Effector CD4-positive, alpha-beta T cell (primary cell): Measurements from ENCODE around the gene ACAP3.

Source experiments
- DNase-seq: peaks from one replicate; pipeline ENCODE4 v3.0.0-alpha.2; 2020

The ACAP3 gene

DNA sequence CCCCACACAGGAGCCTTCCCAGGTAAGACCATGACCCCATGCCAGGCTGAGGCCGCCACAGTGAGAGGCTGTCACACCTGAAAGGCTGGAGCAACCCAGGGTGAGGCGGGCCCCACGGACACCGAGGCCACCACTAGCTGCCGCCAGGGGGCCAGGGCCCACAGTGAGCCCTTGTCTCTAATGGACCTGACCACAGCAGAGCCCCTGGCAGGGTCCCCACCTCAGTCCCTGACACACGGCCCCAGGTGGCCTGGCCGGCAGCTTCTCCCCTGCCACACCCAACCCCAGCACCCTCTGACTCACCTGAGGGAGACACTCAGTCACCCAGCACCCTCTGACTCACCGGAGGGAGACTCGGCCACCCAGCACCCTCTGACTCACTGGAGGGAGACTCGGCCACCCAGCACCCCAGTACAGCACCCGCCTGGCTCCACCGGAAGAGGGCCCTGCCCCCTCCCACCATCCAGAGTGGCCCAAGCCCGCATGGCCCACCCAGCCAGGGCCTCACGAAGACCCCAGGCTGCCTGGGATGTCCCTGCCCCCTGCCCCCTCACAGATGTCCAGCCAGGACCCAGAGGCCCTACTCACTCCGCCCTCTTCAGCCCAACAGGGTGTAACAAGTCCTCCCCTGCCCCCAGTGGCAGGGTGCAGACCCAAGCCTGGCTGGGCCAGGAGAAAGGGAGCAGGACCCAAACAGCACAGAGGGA lies 37.1 kb upstream of the ACAP3 start:
- DNase-seq: no peak

DNA sequence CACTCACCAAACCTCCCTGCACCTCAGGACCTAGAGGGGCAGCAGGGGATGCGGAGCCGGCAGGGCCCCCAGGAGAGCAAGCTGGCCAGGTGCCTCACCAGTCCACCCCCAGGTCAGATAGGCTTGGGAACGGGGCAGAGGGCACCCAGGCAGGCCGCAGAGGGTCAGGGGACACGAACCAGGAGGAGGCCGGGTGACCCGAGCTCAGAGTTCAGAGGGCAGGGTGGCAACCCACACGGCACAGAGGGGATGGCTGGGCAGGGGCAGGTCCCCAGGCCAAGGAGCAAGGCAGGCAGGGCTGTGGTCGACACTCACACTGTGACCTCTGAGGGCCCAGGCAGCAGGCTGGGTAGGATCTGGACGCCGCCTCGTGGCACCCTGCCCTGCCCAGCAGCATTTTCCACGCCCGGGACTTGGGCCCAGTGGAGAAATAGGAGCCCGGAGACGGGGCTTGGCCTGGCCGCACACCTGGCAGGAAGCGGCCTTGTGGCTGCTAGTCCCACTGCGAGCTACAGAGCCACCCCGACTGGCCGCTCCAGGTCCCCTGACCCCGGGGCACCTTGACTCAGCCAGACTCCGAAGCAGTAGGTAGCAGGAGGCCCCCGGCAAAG lies 36.2 kb upstream of the ACAP3 start:
- no peak for DNase-seq

DNA sequence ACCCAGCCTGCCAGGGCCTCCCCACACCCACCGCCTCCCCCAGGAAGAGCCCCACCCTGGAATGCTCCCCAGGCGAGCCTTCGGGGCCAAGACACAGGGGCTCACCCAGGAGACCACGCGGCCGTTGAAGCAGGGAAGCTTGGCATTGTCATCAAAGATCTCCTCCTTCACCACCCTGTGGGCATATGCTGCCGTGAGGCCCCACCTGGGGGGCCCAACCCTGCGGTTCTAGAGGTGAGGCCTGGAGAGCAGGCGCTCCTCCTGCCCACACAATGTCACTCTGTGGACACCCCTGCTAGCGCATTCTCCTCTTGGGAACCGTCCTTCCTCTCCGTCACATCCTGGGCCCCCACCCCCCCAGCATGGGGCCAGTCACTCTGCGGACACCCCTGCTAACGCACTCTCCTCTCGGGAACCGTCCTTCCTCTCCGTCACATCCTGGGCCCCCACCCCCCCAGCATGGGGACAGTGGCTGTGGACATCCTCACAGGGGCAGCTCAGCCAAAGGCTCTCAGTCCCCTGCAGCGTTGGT lies 34.9 kb upstream of the ACAP3 start:
- no peak for DNase-seq

DNA sequence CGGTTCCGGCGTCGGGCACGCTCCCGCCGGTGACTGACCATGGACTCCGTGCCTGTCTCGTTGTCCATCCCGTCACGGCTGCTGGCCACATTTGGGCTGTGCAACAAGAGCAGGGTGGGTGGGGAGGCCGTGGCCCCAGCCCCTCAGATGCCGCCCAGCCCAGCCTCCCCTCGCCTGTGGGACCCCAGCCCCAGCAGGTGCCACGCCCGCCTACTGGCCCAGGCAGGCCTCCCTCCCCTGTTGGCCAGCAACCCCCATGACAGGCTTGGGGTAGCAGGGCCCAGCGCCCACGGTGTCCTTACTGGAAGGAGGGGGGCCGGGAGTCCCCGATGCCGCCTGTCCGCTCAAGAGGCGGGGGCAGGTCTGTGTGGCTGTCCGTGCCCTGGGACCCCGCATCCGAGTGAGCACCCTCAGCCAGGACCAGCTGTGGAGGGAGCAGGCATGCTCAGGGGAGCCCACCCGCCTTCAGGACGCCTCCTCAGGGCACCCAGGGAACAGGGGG lies 34.4 kb upstream of the ACAP3 start:
- no peak for DNase-seq

DNA sequence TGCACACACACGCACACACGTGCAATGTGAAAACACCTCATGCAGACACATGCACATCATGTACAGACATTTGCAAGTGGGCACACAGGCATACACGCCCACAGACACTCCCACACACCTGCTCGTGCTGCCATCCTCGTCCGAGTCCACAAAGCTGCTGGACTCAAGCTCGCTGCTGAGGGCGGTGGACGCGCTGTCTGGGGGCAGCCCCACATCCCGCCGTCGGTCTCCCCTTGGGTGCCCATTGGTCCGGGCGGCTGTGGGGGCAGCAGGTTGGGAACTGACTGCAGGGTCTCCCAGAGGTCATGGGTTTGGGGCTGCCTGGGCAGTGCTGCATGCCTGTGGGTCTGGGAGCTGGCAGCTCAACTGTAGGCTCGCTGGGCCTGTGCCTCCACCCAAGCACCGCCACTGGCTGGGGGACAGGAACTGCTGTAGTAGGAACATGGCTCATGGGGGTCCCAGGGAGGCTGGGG lies 33.9 kb upstream of the ACAP3 start:
- no peak for DNase-seq

DNA sequence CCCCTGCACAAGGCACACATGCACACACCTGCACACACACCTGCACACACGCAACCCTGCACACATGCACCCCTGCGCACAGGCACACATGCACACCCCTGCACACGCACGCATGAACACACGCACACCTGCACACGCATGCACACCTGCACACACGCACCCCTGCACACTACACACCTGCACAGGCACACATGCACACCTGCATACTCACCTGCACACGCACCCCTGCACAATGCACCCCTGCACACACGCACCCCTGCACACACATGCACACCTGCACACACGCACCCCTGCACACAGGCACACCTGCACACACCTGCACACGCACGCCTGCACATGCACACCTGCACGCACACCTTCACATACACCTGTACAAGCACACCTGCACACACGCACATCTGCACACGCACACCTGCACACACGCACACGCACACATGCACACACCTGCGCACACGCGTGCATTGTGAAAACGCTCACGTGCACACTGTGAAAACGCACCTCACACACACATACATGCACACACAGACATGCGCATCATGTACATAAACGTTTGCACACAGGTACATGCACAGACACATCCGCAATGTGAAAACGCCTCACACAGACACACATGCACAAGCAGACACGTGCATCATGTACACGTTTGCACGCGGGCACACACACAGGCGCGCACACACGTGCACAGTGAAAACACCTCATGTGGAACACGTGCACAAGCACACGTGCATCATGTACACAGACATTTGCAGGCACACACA lies 33.2 kb upstream of the ACAP3 start:
- no peak for DNase-seq

DNA sequence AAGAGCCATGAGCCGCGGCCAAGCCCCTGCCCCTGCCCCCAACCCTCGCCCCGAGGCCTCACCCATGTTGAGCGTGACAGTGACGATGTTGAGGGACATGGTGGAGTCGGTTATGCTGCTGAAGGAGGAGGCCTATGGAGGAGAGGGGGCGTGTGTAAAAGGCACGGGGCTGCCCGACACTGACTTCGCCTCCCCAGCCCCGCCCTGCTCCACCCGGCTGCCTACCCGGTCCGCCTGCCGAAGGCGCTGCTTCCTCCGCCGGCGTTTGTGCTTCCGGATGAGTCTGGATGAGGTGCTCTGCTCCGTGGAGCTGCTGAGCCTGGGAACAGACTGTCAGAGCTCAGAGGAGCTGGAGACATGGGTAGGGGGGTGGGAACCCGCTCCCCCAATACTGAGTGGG lies 32.5 kb upstream of the ACAP3 start:
- DNase-seq: no peak

DNA sequence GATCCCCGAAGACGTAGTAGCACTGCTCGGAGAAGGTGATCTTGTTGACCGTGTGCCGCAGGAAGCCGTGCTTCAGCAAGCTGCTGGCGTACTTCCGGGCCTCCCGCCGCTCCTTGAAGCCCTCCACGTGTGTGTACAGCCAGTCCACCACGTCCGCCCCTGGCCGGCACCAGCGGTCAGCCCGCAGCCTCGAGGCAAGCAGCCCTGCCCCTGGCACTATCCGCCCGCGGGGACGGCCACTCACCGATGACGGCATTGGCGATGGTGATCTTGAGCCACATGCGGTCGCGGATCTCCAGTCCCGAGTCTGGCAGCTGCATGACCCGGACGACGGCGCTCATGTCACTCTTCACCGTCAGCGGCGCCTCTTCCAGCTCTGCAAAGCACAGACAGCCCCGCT lies 30.5 kb upstream of the ACAP3 start:
- no peak for DNase-seq

DNA sequence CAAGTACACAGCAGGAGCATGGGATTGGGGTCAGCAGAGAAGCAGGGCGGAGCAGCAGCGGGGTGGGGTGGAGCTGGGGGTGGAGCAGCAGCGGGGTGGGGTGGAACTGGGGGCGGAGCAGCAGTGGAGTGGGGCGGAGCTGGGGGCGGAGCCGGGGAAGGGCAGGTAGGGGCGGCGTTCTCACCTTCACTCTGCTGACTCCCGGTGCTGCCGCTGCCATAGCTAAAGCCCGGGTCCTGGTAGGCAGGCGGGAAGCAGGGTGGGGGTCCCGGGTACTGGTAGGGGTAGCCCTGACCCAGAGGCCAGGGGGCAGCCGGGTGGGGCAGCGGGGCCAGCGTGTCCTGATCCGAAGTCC lies 30.0 kb upstream of the ACAP3 start:
- no peak for DNase-seq

DNA sequence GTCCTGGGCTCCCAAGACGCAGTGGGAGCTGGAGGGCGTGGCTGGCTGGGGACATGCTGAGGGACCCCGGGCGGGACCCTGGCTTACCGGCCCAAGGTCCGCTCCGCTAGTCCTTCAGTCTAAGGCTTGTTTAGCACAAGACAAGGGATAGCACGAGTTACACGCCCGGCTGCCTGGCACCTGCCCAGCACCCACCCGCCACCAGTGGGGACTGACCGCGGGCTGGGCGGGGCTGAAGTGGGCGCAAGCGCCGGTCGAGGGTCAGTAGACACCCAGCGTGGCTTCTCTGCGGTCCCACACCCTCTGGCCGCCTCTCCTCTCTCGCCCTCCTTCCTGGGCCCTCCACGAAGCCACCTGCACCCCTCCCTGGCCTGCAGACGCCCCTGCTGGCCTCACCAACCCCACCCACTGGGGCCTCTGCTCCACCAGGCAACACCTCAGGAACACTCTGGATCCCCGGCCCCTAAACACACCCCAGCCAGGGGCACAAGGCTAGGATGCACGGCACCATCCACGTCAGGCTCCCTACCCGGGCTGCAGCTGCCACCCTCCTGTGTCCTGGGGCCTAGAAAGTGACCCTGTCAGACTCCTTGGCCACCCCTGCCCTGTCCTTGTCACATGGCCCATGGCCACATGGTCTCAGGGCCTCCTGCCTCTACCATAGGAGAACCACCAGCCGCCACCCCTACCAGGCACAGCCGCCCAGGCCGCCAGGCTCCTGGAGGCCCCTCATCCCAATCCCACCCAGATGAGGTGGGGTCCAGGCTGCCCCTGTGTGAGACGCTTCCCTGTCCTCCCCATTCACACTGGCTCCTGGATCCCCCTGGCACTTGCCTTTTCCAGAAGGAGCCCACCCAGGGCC lies 29.4 kb upstream of the ACAP3 start:
- DNase-seq: no peak

DNA sequence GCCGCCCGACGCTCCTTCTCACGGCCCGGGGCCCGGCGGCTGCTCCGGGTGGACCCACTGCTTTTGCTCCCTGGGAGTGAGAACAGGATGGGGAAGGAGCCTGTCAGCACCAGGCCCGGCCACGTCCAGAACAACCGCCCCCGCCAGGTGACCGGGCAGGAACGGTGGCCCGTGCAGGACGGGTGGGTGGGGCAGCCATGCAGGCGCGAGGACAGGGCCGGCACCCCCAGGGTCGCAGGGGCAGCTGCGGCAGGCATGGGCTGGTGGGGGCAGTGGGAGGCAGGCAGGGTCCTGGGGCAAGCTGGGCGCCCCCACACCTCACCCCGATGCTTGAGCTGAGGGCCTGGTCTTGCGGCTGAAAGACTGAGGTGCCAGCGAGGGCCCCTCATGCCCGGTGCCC lies 28.7 kb upstream of the ACAP3 start:
- no peak for DNase-seq

DNA sequence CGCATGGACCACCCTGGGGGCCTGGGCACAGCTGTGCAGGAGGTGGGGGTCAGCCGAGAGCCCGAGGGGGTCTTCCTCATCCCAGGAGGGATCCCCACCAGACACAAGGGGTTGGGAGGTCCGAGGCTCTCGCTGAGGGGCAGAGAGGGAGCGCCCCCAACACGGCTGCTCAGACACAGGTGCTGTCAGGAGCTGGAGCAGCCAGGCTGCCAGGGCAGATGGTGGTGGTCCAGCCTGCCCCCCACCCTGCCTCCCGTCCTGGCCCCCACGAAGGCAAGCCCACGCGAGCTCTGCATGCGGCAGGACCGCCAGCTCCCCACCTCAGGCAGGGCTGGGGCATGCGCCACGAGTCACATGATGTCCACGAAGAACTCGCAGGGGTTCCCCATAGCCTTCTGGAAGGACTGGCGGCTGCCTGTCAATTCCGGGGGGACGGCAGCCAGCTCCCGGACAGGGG lies 28.1 kb upstream of the ACAP3 start:
- no peak for DNase-seq

DNA sequence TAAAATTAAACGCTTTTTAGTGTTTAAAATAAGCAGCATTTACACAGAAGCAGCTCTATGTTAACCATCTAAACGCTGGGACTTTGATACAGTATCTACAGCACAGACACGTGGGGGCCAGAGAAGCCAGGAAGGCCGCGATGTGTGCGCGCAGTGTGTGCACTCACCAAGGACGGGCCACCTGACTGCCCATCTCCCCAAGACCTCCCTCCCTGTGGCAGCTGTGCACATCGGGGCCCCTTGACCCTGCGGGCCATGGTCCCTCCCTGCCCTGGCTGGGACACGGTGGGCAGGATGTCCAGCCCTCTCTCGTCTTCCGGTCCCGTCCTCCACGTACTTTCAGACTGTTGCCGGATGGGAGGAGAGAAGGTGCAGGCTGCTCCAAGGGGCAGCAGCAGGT lies 27.6 kb upstream of the ACAP3 start:
- no peak for DNase-seq

DNA sequence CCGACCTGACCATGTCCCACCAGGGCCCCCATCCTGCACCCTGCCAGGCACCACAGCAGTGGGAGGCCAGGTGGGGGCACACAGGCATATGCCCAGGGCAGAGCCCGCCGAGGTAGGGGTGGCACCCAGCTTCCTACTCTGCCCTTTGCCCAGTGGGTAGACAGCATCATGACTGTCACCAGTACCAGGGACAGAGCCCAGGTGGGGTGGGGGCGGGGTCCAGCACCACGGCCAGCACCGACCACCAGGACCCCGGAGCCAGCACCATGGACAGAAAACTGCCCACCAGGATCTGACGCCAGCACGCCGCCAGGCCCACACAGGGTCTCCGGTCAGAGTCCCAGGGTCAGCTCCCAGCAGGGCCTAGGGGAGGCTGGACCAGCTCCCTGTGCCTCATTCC lies 27.1 kb upstream of the ACAP3 start:
- no peak for DNase-seq

DNA sequence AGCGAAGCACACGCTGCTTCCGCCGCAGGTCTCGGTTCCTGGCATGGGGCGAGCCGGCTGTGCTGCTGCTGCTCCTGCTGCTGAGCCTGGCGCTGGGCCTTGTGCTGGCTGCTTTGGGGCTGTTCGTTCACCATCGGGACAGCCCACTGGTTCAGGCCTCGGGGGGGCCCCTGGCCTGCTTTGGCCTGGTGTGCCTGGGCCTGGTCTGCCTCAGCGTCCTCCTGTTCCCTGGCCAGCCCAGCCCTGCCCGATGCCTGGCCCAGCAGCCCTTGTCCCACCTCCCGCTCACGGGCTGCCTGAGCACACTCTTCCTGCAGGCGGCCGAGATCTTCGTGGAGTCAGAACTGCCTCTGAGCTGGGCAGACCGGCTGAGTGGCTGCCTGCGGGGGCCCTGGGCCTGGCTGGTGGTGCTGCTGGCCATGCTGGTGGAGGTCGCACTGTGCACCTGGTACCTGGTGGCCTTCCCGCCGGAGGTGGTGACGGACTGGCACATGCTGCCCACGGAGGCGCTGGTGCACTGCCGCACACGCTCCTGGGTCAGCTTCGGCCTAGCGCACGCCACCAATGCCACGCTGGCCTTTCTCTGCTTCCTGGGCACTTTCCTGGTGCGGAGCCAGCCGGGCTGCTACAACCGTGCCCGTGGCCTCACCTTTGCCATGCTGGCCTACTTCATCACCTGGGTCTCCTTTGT lies 26.0 kb upstream of the ACAP3 start:
- DNase-seq: no peak

DNA sequence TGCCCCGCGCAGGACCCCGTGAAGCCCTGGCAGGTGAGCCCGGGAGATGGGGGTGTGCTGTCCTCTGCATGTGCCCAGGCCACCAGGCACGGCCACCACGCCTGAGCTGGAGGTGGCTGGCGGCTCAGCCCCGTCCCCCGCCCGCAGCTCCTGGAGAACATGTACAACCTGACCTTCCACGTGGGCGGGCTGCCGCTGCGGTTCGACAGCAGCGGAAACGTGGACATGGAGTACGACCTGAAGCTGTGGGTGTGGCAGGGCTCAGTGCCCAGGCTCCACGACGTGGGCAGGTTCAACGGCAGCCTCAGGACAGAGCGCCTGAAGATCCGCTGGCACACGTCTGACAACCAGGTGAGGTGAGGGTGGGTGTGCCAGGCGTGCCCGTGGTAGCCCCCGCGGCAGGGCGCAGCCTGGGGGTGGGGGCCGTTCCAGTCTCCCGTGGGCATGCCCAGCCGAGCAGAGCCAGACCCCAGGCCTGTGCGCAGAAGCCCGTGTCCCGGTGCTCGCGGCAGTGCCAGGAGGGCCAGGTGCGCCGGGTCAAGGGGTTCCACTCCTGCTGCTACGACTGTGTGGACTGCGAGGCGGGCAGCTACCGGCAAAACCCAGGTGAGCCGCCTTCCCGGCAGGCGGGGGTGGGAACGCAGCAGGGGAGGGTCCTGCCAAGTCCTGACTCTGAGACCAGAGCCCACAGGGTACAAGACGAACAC lies 25.2 kb upstream of the ACAP3 start:
- no peak for DNase-seq

DNA sequence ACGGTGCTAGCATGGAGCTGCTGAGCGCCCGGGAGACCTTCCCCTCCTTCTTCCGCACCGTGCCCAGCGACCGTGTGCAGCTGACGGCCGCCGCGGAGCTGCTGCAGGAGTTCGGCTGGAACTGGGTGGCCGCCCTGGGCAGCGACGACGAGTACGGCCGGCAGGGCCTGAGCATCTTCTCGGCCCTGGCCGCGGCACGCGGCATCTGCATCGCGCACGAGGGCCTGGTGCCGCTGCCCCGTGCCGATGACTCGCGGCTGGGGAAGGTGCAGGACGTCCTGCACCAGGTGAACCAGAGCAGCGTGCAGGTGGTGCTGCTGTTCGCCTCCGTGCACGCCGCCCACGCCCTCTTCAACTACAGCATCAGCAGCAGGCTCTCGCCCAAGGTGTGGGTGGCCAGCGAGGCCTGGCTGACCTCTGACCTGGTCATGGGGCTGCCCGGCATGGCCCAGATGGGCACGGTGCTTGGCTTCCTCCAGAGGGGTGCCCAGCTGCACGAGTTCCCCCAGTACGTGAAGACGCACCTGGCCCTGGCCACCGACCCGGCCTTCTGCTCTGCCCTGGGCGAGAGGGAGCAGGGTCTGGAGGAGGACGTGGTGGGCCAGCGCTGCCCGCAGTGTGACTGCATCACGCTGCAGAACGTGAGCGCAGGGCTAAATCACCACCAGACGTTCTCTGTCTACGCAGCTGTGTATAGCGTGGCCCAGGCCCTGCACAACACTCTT lies 24.5 kb upstream of the ACAP3 start:
- no peak for DNase-seq

DNA sequence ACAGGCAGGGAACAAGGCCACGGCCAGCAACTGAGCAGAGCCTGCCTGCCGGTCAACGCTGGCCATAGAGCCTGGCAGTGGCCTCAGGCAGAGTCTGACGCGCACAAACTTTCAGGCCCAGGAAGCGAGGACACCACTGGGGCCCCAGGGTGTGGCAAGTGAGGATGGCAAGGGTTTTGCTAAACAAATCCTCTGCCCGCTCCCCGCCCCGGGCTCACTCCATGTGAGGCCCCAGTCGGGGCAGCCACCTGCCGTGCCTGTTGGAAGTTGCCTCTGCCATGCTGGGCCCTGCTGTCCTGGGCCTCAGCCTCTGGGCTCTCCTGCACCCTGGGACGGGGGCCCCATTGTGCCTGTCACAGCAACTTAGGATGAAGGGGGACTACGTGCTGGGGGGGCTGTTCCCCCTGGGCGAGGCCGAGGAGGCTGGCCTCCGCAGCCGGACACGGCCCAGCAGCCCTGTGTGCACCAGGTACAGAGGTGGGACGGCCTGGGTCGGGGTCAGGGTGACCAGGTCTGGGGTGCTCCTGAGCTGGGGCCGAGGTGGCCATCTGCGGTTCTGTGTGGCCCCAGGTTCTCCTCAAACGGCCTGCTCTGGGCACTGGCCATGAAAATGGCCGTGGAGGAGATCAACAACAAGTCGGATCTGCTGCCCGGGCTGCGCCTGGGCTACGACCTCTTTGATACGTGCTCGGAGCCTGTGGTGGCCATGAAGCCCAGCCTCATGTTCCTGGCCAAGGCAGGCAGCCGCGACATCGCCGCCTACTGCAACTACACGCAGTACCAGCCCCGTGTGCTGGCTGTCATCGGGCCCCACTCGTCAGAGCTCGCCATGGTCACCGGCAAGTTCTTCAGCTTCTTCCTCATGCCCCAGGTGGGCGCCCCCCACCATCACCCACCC lies 23.6 kb upstream of the ACAP3 start, which contains the start of gene TAS1R3:
TSS of gene TAS1R3 (plus strand) at position 213 of the 898 bp plus-strand sequence. CDS start at position 279, 66 bp downstream.
- no peak for DNase-seq

DNA sequence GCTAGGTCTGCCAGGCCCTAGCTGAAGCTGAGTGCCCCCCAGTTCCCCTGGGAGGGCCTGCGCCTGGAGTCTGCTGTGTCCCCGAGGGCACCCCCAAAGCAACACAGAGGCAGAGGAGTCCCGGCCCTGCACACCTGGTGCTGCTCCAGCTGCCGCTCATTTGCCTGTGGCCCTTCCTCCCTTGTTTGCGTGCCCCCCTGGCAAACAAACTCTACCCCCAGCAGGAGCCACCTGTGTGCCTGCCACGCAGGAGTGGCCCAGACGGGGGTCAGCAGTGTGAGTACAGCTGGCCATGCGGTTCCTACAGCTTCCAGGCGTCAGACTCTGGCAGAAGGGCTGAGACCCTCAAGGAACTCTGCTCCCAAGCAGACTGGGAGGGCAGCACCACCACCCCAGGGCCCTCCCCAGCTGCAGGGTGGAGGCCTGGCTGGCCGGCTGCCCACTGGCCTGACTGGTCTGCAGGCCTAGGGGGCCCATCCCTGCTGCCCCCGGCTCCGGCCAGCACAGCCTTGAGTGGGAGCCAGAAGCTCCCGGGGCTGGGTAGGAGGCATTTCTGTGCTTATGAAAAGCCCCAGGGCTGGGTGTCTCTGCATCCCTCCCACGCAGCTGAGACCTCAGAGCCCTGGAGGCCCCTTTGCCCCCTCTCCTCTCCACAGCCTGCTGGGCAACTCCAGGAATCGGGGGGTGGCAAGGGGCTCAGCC lies 22.8 kb upstream of the ACAP3 start:
- no peak for DNase-seq
